ENCODE measurements around the gene SMCO2.

SMCO2 gene

DNA sequence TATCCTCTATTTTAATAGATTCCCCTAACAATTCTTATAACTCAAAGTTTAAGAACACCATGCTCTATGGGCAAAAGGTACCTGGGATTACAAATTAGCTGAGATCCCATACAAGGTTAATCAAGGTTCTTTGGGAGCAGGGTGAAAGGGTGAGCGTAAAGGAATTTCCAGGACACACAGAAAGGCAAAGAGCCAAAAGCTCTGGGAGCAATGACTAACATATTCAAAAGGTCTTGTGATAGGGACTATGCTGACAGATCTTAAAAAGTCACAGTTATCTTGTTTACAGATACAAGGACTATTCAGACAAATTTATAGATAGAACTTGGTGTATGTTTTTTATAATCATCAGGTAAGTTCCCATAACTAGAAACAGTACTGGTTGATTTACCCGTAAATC lies 58.0 kb downstream of the SMCO2 start:
- TF ChIP-seq ZBTB7A (IDR thresholded peaks at IDR 0.05; ENCODE audit: low read depth): no peak
- TF ChIP-seq EP300 (IDR thresholded peaks at IDR 0.05; ENCODE audit: borderline replicate concordance): no peak
- TF ChIP-seq YY1 (IDR thresholded peaks at IDR 0.05; ENCODE audit: low read depth): no peak
- TF ChIP-seq CEBPB (IDR thresholded peaks at IDR 0.05): no peak
- no peak for TF ChIP-seq NFIC (IDR thresholded peaks at IDR 0.05)
- no peak for TF ChIP-seq RAD21 (IDR thresholded peaks at IDR 0.05; ENCODE audit: low read depth)
- TF ChIP-seq EGR1 (IDR thresholded peaks at IDR 0.05): no peak
- no peak for TF ChIP-seq TCF12 (IDR thresholded peaks at IDR 0.05; ENCODE audit: low read depth)
- TF ChIP-seq TAF1 (IDR thresholded peaks at IDR 0.05; ENCODE audit: low read depth): no peak
- no peak for TF ChIP-seq CREB1 (IDR thresholded peaks at IDR 0.05; ENCODE audit: low read depth)
- TF ChIP-seq FOXM1 (IDR thresholded peaks at IDR 0.05; ENCODE audit: borderline replicate concordance, low read depth): no peak
- TF ChIP-seq, protein P1, sequence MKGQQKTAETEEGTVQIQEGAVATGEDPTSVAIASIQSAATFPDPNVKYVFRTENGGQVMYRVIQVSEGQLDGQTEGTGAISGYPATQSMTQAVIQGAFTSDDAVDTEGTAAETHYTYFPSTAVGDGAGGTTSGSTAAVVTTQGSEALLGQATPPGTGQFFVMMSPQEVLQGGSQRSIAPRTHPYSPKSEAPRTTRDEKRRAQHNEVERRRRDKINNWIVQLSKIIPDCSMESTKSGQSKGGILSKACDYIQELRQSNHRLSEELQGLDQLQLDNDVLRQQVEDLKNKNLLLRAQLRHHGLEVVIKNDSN (IDR thresholded peaks at IDR 0.05): no peak
- TF ChIP-seq, protein P2, sequence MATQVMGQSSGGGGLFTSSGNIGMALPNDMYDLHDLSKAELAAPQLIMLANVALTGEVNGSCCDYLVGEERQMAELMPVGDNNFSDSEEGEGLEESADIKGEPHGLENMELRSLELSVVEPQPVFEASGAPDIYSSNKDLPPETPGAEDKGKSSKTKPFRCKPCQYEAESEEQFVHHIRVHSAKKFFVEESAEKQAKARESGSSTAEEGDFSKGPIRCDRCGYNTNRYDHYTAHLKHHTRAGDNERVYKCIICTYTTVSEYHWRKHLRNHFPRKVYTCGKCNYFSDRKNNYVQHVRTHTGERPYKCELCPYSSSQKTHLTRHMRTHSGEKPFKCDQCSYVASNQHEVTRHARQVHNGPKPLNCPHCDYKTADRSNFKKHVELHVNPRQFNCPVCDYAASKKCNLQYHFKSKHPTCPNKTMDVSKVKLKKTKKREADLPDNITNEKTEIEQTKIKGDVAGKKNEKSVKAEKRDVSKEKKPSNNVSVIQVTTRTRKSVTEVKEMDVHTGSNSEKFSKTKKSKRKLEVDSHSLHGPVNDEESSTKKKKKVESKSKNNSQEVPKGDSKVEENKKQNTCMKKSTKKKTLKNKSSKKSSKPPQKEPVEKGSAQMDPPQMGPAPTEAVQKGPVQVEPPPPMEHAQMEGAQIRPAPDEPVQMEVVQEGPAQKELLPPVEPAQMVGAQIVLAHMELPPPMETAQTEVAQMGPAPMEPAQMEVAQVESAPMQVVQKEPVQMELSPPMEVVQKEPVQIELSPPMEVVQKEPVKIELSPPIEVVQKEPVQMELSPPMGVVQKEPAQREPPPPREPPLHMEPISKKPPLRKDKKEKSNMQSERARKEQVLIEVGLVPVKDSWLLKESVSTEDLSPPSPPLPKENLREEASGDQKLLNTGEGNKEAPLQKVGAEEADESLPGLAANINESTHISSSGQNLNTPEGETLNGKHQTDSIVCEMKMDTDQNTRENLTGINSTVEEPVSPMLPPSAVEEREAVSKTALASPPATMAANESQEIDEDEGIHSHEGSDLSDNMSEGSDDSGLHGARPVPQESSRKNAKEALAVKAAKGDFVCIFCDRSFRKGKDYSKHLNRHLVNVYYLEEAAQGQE (IDR thresholded peaks at IDR 0.05; ENCODE audit: low read depth): no peak
- TF ChIP-seq, protein P3, sequence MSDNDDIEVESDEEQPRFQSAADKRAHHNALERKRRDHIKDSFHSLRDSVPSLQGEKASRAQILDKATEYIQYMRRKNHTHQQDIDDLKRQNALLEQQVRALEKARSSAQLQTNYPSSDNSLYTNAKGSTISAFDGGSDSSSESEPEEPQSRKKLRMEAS (IDR thresholded peaks at IDR 0.05): no peak
- TF ChIP-seq TEAD4 (IDR thresholded peaks at IDR 0.05): no peak

DNA sequence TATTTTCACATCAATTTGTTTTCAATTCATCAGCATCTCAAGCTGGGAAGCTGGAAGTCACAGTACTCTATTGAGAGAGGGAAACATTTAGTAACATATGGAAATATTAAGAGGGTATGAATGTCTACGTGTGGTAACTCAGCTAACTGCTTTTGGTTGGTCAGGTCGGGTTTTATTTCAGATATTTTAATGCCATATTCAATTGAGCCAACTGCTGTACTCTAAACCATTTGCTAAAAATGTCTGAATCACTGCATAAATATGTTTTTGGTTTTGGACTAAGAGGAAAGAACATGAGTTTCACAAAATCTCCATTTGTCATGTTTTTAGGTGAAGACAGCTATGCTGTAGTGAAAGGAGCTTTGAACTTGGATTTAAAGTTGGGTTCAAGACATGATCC lies 58.6 kb downstream of the SMCO2 start:
- TF ChIP-seq ZBTB7A (IDR thresholded peaks at IDR 0.05; ENCODE audit: low read depth): no peak
- no peak for TF ChIP-seq EGR1 (IDR thresholded peaks at IDR 0.05)
- TF ChIP-seq EP300 (IDR thresholded peaks at IDR 0.05; ENCODE audit: borderline replicate concordance): no peak
- TF ChIP-seq YY1 (IDR thresholded peaks at IDR 0.05; ENCODE audit: low read depth): no peak
- TF ChIP-seq, protein P3 (IDR thresholded peaks at IDR 0.05): no peak
- TF ChIP-seq, protein P2 (IDR thresholded peaks at IDR 0.05; ENCODE audit: low read depth): no peak
- no peak for TF ChIP-seq CEBPB (IDR thresholded peaks at IDR 0.05)
- TF ChIP-seq RAD21 (IDR thresholded peaks at IDR 0.05; ENCODE audit: low read depth): no peak
- TF ChIP-seq, protein P1 (IDR thresholded peaks at IDR 0.05): no peak
- no peak for TF ChIP-seq TEAD4 (IDR thresholded peaks at IDR 0.05)
- no peak for TF ChIP-seq CREB1 (IDR thresholded peaks at IDR 0.05; ENCODE audit: low read depth)
- no peak for TF ChIP-seq FOXM1 (IDR thresholded peaks at IDR 0.05; ENCODE audit: borderline replicate concordance, low read depth)
- TF ChIP-seq NFIC (IDR thresholded peaks at IDR 0.05): no peak
- no peak for TF ChIP-seq TAF1 (IDR thresholded peaks at IDR 0.05; ENCODE audit: low read depth)

DNA sequence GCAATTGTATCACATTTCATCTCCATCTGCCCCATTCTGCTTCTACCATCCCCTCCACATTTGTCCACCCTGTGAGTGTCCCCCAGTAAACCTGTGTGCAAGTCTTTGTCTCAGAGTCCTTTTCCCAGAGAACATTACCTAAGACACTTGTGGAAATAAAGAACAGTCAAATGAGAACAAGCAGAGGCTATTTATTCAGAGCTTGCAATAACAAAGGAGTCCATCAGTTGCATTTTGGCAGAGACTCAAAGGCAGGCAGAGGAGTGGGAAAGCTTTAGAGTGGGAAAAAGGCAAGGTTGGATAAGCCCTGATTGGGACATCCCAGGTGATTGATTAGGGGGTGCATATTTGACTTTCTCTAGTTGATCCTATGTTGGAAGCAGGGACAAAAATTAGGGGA lies 59.2 kb downstream of the SMCO2 start:
- no peak for TF ChIP-seq EGR1 (IDR thresholded peaks at IDR 0.05)
- TF ChIP-seq, protein P3 (IDR thresholded peaks at IDR 0.05): no peak

DNA sequence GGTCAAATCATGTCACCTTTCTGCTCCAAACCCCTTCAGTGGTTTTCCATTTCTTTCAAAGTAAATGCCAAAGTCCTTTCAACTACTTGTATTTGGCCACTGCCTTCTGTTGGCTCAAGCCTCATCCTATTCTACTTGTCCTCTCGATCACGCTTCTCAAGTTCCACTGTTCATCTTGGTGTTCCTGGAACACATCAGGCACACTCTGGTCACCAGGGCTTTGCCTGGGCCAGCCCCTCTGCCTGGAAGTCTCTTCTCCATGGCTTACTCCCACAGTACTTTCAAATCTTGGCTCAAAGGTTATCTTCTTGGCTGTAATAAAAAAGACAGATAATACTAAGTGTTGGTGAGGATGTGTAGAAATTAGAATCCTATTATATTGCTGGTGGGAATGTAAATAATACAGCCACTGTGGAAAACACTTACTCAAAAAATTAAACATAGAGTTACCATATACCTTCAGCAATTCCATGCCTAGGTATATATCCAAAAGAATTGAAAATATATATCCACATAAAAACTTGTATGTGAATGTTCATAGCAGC lies 60.2 kb downstream of the SMCO2 start:
- TF ChIP-seq, protein P2 (IDR thresholded peaks at IDR 0.05; ENCODE audit: low read depth): no peak
- TF ChIP-seq TAF1 (IDR thresholded peaks at IDR 0.05; ENCODE audit: low read depth): no peak
- TF ChIP-seq, protein P1 (IDR thresholded peaks at IDR 0.05): no peak
- TF ChIP-seq, protein P3 (IDR thresholded peaks at IDR 0.05): no peak
